NCI-H748 (cell line): ENCODE results near the gene OXNAD1.

Experiments used
- DNase-seq: peaks from one replicate; lab custom pipeline; 2025; ENCODE audit not compliant: unreplicated experiment; lab: John Stamatoyannopoulos, UW

Gene OXNAD1

GRCh38 chr3:16326724-16327349, 61.8 kb downstream of the OXNAD1 start:
- peak; percentile 41 for DNase-seq

GRCh38 chr3:16328124-16328523, 63.1 kb downstream of the OXNAD1 start:
- DNase-seq, result no peak

GRCh38 chr3:16329036-16329825, 64.2 kb downstream of the OXNAD1 start:
- DNase-seq, result no peak

GRCh38 chr3:16329826-16330129, 64.8 kb downstream of the OXNAD1 start:
- DNase-seq, result peak; percentile 72

- no peak for DNase-seq
These were observed 65.3 kb downstream of the OXNAD1 start for GRCh38 chr3:16330351-16330750.

GRCh38 chr3:16331319-16331883, 66.4 kb downstream of the OXNAD1 start:
- no peak for DNase-seq

- no peak for DNase-seq
These were observed 68.0 kb downstream of the OXNAD1 start for GRCh38 chr3:16332904-16333426.

GRCh38 chr3:16334909-16335308, 69.9 kb downstream of the OXNAD1 start:
- no peak for DNase-seq

- DNase-seq, result no peak
These were observed 70.3 kb downstream of the OXNAD1 start for GRCh38 chr3:16335333-16335732.

- DNase-seq, result no peak
These were observed 71.0 kb downstream of the OXNAD1 start for GRCh38 chr3:16335772-16336645.

GRCh38 chr3:16336825-16337224, 71.8 kb downstream of the OXNAD1 start:
- DNase-seq, result no peak

GRCh38 chr3:16337856-16338540, 73.0 kb downstream of the OXNAD1 start:
- no peak for DNase-seq

- DNase-seq, result peak; percentile 5
These were observed 74.0 kb downstream of the OXNAD1 start for GRCh38 chr3:16338999-16339398.

- no peak for DNase-seq
These were observed 78.1 kb downstream of the OXNAD1 start for GRCh38 chr3:16343101-16343500.

GRCh38 chr3:16346413-16347081, 81.5 kb downstream of the OXNAD1 start:
- DNase-seq, result no peak

GRCh38 chr3:16347548-16347947, 82.5 kb downstream of the OXNAD1 start:
- DNase-seq, result no peak

GRCh38 chr3:16349986-16350596, 85.1 kb downstream of the OXNAD1 start:
- DNase-seq, result peak; percentile 31

- DNase-seq, result no peak
These were observed 85.7 kb downstream of the OXNAD1 start for GRCh38 chr3:16350597-16351318.

- no peak for DNase-seq
These were observed 87.4 kb downstream of the OXNAD1 start for GRCh38 chr3:16352428-16352827.
